ENCODE data around the gene KIF19.
"Not testable (repeated sequence)": the region's sequence is repeated elsewhere in the genome, so short reads cannot be mapped to it uniquely, and the experiment has no call there.

The KIF19 gene

DNA sequence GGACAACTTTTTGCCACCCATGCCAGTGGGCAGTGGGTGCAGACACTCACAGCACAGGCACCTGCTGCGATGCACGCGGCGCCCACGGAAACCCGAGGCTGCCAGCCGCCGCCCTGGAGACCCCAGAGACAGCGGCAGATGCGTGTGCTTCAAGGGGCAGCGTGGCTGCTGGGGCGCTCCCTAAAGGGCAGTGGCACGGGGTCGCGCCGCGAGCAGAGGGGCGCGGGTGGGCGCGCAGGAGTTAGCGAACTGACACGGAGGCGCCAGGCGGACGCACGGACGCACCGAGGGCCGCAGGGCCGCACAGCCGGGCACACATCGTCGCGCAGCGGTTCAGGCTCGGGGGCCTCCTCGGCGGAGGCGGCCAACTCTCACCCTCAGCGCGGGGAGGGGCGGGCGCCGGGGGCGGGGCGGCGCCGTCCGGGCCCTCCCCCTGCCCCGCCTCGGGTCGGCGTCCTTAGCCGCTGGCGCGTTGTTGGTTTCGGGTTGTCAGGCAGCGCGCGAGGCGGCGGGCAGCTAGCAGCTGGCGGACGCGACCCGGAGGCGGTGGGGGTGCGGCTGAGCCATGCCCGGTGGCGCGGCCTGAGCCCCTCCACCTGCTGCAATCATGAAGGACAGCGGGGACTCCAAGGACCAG, at the start of gene KIF19:
TSS of gene KIF19 (plus strand) at position 484 of the 637 bp plus-strand sequence. CDS start at position 608, 124 bp downstream.
- no peak for DNase-seq (ENCODE audit: low spot score)

- no peak for DNase-seq (ENCODE audit: low spot score)
Observed at GRCh38 chr17:74276541-74277009, 49.5 kb upstream of the KIF19 start.

- no peak for DNase-seq (ENCODE audit: low spot score)
Observed at GRCh38 chr17:74277935-74278334, 48.1 kb upstream of the KIF19 start.

- not testable (repeated sequence) for DNase-seq (ENCODE audit: low spot score)
Observed at GRCh38 chr17:74279617-74280016, 46.4 kb upstream of the KIF19 start.

DNA sequence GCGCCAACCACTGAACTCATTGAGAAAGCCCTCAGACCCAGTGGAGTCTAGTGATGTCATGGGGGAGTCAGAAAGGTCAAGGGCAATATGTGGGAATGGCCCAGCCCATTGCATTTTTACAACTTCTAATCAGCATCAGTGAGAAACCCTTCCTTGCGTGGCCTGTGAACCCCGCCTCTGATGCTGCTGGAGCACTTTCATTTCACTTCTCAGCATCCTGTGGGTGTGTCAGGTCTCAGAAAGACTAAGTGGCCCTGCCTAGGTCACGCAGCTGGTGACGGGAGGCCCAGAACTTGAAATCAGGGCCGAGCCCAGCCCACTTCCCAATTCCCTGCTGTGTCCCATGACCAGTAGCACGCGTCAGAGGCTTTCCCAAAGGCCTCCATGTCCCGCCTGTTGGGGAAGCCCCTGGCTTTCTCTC, 45.9 kb upstream of the KIF19 start:
- DNase-seq (ENCODE audit: low spot score): no peak

- no peak for DNase-seq (ENCODE audit: low spot score)
Observed at GRCh38 chr17:74281799-74282198, 44.2 kb upstream of the KIF19 start.

DNA sequence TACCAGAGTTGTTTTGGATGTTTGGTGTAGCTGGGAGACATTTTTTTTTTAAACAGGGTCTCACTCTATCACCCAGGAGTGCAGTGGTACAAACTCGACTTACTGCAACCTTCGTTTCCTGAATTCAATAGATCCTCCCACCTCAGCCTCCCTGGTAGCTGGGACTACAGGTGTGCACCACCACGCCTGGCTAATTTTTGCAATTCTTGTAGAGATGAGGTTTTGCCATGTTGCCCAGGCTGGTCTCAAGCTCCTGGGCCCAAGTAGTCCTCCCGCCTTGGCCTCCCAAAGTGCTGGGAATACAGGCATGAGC, 43.8 kb upstream of the KIF19 start:
- DNase-seq (ENCODE audit: low spot score): not testable (repeated sequence)

DNA sequence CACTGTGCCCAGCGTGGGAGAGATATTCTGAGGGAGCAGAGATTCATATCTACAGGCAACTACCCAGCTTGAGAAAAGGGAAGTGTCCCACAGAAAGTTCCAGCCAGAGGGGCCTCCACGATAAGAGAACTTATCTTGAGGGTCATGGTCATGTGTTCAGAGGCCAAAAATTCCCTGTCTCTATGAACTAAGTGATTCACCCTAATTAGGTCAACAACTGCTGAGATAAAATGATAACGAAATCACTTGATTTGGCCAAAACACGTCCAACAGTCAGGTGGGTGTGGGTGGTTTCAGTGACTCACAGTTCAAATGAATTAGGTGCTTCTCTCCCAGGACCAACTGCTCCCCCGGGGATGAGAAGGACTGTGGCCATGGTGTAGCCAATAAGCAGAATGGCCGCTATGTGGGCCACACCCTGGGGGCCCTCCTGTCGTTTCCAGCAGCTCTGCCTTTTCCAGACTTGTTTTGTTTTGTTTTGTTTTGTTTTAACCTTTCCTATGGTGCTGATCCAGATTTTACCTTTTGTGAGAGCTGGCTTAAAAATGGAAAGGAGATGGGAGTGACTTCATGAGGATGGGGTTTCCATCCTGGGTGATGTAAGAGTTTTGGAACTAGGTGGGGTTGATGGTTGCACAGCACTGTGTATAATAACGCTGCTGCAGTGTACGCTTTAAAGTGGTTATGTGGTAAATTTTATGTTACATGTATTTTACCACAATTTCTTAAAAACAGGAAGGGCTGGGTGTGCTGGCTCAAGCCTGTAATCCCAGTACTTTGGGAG, 43.2 kb upstream of the KIF19 start:
- DNase-seq (ENCODE audit: low spot score): peak; percentile 74

DNA sequence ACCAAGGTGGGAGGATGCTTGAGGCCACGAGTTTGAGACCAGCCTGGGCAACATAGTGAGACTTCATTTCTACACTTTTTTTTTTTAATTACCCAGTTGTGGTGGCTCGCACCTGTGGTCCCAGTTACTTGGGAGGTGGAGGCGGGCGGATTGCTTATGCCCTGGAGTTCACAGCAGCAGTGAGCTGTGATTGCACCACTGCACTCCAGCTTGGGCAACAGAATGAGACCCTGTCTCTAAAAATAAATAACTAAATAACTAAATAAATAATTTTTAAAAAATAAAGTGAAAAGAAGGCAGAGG, 42.7 kb upstream of the KIF19 start:
- no peak for DNase-seq (ENCODE audit: low spot score)

DNA sequence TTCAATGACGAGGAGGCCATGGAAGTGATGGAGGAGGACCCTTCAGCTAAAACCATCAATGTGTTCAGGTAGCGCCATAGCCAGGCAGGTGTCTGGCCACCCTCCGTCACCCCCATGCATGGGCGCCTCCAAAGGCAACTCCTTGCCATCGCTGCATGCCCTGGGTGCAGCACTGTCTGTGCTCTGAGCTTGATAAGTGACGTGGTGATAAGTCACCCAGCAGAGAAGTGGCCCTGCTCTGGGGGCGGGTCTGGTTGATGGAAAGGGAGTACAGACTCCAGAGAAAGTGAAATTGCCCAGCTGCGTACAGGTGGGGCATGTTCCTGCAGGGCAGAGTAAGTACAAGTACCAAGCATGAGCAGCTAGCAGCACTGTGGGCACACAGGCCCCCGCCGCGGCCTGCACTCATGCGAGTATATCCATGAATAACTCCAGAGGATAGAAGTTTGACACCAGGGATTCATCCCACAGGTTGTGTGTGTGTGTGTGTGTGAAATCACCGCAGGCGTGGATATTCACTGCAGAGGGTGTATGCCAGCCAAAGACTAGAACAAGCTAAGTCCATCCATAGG, 38.9 kb upstream of the KIF19 start:
- DNase-seq (ENCODE audit: low spot score): peak; percentile 85

DNA sequence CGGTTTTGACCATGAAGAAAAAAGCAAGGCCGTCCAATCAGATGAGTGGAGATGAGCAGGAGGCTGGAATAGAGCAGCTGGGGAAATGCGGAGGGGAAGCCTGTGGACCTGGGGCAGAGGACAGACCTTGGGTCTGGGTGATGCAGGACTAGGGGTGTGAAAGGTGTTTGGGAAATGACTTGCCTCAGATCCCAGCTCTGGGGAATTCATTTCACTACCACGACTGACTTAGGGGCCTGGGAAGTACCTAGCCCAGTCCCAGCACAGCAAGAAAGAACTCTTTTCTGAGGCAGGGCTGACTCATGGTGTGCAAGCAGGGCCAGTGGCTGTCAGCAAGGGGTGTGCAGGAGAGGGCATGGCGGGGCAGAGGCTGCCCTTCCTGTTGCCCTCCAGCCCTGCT, 37.2 kb upstream of the KIF19 start:
- DNase-seq (ENCODE audit: low spot score): peak; percentile 39

DNA sequence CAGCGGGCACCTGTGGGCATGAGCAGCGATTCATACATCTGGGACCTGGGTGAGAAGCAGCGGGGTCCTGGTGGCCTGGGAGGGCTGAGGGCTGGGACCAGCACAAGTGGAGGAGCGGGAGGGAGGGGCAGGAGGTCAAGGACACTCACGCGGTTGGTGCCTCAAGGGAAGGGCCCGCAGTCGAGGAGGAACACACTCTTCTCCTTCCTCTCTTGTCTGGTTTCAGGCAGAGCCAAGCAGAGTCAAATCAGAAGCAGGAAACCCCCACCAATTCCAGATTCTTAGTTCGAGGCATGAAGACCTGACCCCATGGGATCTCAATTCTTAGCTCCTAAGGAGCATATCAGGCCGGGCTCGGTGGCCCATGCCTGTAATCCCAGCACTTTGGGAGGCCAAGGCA, 36.3 kb upstream of the KIF19 start:
- peak; percentile 30 for DNase-seq (ENCODE audit: low spot score)

DNA sequence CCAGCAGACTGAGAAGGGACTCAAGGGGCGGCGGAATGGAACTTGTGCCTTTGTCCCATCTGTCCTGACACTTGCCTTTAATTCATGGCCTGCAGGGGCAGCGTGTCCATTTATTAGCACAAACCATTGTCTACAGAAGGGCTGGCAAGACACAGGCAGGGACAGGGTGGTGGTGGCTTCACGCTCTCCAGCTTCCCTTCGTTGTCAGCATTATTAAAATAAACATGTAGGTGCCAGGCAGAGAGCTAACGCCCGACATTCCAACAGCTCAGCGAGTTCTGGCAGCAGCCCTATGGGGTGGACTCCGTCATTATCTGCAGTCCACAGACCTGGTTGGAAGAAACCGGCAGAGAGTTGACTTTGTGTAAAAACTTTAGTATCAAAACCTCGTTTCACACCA, 35.7 kb upstream of the KIF19 start:
- DNase-seq (ENCODE audit: low spot score): peak; percentile 82

DNA sequence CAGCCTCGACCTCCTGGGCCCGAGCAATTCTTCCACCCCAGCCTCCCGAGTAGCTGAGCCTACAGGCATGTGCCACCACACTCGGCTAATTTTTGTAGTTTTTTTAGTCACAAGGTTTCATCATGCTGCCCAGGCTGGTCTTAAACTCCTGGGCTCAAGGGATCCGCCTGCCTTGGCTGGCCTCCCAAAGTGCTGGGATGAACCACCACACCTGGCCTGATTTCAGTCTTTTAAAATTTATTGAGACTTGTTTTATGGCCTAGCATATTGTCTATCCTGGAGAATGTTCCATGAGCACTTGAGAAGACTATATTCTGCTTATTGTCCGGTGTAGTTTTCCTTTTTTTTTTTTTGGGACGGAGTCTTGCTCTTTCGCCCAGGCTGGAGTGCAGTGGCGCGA, 33.5 kb upstream of the KIF19 start:
- no peak for DNase-seq (ENCODE audit: low spot score)

DNA sequence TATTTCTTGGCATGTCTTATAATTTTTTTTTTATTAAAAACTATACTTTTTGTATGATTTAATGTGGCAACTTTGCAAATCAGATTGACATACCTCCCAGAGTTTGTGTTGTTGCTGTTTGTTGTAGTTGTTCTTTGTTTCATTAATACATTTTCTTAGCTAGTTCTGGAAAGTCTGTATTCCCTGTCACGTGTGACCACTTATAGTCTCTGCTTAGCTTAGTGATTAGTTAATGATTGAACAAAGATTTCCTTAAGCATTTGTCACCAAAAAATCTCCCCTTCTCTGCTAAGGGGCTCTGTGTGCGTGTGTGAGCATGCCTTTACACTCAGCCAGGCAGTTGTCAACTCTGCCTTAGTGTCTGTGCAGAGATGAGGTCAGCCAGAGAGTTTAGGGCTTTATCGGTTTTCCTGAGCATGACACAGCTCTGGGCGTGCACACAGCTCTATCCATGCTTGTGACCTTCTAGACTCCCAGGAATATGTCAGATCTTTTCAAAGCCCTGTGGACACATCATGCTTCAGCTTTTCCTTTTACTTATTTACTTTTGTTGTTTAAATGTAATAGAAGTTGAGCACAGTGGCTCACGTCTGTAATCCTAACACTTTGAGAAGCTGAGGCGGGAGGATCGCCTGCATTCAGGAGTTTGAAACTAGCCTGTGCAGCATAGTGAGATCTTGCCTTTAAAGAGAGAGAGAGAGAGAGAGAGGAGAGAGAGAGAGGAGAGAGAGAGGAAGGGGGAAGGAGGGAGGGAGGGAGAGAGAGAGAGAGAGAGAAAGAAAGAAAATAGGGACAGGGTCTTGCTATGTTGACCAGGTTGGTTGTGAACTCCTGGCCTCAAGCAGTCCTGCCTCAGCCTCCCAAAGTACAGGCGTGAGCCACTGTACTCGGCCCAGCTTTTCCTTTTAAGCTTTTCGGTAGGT, 30.1 kb upstream of the KIF19 start:
- peak; percentile 86 for DNase-seq (ENCODE audit: low spot score)

- peak; percentile 94 for DNase-seq (ENCODE audit: low spot score)
Observed at GRCh38 chr17:74296548-74296936, 29.5 kb upstream of the KIF19 start.

GRCh38 chr17:74297941-74298340, 28.1 kb upstream of the KIF19 start:
- peak; percentile 15 for DNase-seq (ENCODE audit: low spot score)

GRCh38 chr17:74298778-74299177, 27.2 kb upstream of the KIF19 start:
- no peak for DNase-seq (ENCODE audit: low spot score)

- DNase-seq (ENCODE audit: low spot score): no peak
Observed at GRCh38 chr17:74299226-74300009, 26.6 kb upstream of the KIF19 start.

DNA sequence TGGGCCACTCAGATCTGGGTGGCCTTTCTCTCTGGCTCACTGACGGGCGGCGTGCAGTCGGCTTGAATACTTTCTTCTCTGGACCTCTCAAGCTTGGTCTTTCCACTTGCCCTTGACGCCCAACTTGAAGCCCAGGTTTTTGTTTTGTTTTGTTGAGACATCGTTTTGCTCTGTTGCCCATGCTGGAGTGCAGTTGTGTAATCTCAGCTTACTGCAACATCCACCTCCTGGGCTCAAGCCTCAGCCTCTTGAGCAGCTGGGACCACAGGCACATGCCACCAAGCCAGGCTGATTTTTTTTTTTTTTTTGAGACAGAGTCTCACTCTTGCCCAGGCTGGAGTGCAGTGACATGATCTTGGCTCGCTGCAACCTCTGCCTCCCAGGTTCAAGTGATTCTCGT, 22.7 kb upstream of the KIF19 start:
- no peak for DNase-seq (ENCODE audit: low spot score)

DNA sequence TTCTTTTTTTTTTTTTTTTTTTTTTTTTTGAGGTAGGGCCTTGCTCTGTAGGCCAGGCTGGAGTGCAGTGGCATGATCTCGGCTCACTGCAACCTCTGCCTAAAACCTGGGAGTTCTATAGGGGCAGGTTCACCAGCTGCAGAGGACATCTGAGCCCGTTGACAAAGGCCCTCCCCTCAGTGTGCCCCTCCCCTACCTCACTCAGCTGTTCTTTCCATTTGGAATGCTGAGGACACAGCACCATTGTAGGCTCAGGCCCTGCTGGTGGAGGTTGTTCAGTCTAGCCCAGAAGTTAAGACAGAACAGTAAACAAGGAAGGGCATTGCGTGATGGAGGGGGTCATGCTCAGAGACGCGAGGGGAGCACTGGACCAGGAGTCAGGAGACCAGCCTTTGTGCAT, 21.8 kb upstream of the KIF19 start:
- no peak for DNase-seq (ENCODE audit: low spot score)

Data from hematopoietic multipotent progenitor cell treated with erythropoietin and hydrocortisone succinate and interleukin-3 and kit ligand, for 17 days (in vitro differentiated cells).